Measurements from ENCODE around the gene MAP3K14. TPM values are rescaled to one million over a fixed set of nuclear protein-coding genes. Genes with fewer than 3 reads are reported as not detected.

MAP3K14 gene
- total RNA-seq (10 to 100 TPM in 6 of 7 donors, 1 to 10 TPM in 1; 4.1 to 19.8 (median 13.0) TPM), polyA plus RNA-seq (1 to 10 TPM; 2.4 to 7.0 TPM)
- long read RNA-seq, donor 1, partial matches to known transcripts, result 6 of 14 reads
- long read RNA-seq, donor 1, other reads (novel, unspliced or antisense), result 8 of 14 reads
- long read RNA-seq, donor 2, full-length matches to known transcripts, result 1 of 1 reads
- long read RNA-seq, donor 2, partial matches to known transcripts, result 0 of 1 reads
- long read RNA-seq, donor 2, other reads (novel, unspliced or antisense), result 0 of 1 reads
- long read RNA-seq, donor 3, full-length matches to known transcripts, result 9 of 29 reads
- long read RNA-seq, donor 3, partial matches to known transcripts, result 11 of 29 reads
- long read RNA-seq, donor 3, other reads (novel, unspliced or antisense), result 9 of 29 reads

DNA sequence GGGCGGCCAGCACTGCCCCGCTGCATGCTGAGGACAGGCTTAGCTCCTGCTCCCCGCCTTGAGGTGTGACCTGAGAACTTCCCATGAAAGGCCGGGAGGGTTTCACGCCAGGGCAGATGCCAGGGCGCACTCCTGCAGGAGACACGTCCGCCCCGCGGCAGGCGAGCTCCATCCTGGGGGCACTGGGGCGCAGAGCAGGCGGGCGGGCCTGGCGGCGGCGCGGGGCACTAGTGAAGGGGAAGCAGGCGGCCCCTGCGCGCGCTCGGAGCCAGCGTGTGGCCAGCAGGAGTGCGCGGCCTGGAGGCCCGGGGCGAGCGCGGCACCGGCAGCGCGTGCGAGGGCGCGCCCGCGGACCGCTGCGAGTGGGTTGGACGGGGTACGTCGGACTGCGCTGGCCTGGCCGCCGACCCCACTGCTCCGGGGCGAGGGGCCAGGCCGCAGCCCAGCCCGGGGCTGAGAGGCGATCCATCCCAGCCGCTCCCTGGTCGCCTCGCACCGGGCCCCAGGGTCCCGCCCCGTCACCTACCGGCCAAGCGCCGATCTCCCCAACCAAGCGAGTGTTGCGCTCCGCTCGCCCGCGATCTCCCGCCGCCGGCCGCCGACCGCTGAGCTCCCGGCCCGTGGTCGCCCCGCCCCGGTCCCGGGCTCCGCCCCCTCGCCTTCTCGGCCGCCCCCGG lies at the start of gene MAP3K14:
Gene MAP3K14 (minus strand): TSS at position 587 of the 677 bp plus-strand sequence. CDS start 26,275 bp downstream, outside the sequence.
- intact Hi-C loops (cut with DNase I), result loop anchor here in 2 of 4 donors (5.0 to 10.0 kb wide), 3 partner anchors 39 to 182 kb away; partner anchors contain the start of genes ACBD4 (in 1 of the 2) and PLCD3 (in 1 of the 2)
- Histone ChIP-seq H3K4me3 (peak within 1 kb of the TSS; percentile 69), H3K36me3 (no peaks in the 10 kb centered on the region), H3K9me3 (no peaks in the 10 kb centered on the region), H3K4me1 (ENCODE audit: insufficient read depth) (peaks cover 7% of the 10 kb centered on the region), H3K27ac (peak within 1 kb of the TSS; percentile 39 to 92), H3K27me3 (no peaks in the 10 kb centered on the region)
- TF ChIP-seq CTCF (IDR thresholded peaks at IDR 0.05) (peak in 2 of 3 donors; percentile 48 to 51), EP300 (IDR thresholded peaks at IDR 0.05) (no peak), POLR2A (IDR thresholded peaks at IDR 0.05) (peak; percentile 96)
- peak; percentile 72 to 86 (median 77) for DNase-seq
- 0% methylated on average over 41 to 83 of the region's 83 CpGs for WGBS, 3 donors

DNA sequence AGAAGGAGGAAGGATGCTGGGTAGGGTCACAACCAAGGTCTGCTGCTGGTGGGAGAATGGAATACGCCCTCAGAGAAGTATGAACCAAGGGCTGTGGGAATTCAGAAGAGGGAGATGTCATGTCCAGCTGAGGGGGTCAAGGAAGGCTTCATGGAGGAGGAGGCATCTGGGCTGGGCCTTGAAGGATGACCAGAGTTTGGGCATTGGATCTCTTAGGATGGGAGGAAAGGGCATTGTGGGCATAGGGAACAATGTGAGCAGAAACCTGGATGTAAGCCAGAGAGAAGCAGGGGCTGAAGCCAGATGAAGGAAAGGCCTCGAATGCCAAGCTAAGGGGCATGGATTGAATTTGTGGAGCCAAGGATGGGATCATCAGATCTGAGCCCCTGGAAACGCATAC lies 49.2 kb upstream of the MAP3K14 start:
- H3K4me1 ChIP-seq (ENCODE audit: insufficient read depth), result no peaks in the 10 kb centered on the region
- no peak overlapping the region for H3K27ac ChIP-seq
- DNase-seq, result no peak
- intact Hi-C loops (cut with DNase I), result no loop called here
- H3K36me3 ChIP-seq, result no peaks in the 10 kb centered on the region
- no peak overlapping the region for H3K4me3 ChIP-seq
- H3K27me3 ChIP-seq, result no peaks in the 10 kb centered on the region
- TF ChIP-seq CTCF (IDR thresholded peaks at IDR 0.05), result no peak
- TF ChIP-seq POLR2A (IDR thresholded peaks at IDR 0.05), result no peak
- TF ChIP-seq EP300 (IDR thresholded peaks at IDR 0.05), result no peak
- 73 to 90% (median 85%) methylated on average over 3 of the region's 3 CpGs for WGBS, 3 donors
- no peaks in the 10 kb centered on the region for H3K9me3 ChIP-seq

DNA sequence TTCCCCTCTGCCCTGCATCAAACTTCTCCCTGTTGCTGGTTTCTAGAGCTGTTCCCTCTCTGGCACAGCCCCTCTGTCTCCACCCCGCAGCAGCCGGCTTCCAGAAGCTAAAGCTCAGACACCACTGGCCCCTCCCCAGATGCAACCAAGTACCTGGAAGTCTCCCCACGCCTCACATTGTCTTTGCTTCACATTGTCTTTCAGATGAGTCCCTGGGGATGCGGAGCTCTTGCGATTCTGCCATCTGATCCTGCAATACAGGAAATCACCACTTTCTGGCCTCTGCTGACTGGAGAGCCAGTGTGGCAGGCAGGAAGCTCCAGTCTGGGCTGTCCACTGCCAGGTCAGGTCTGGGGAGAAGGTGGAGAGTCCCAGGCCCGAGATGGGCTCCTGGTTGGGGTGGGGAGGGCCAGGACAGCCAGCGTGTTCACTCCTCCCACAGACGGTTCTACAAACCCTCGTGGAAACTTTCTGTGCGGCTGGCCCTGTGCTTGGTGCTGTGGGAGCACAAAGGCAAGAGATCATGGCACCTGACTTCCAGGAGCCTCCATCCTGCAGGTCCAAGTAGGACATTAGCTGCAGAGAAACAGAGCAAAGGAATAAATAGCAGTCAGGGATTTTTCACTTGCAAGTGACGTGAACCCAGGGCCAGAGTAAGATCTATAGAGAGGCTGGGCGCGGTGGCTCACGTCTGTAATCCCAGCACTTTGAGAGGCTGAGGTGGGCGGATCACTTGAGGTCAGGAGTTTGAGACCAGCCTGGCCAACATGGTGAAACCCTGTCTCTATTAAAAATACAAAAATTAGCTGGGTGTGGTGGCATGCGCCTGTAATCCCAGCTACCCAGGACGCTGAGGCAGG lies 47.9 kb upstream of the MAP3K14 start:
- no peak overlapping the region for H3K27ac ChIP-seq
- no peaks in the 10 kb centered on the region for H3K4me1 ChIP-seq (ENCODE audit: insufficient read depth)
- TF ChIP-seq CTCF (IDR thresholded peaks at IDR 0.05) (no peak), POLR2A (IDR thresholded peaks at IDR 0.05) (no peak), EP300 (IDR thresholded peaks at IDR 0.05) (no peak)
- no peaks in the 10 kb centered on the region for H3K36me3 ChIP-seq
- H3K9me3 ChIP-seq, result no peaks in the 10 kb centered on the region
- DNase-seq, result peak in 2 of 5 donors; percentile 9 to 22
- no peaks in the 10 kb centered on the region for H3K27me3 ChIP-seq
- no peak overlapping the region for H3K4me3 ChIP-seq
- intact Hi-C loops (cut with DNase I), result no loop called here
- WGBS, 3 donors, result 63 to 73% (median 67%) methylated on average over 17 of the region's 17 CpGs

DNA sequence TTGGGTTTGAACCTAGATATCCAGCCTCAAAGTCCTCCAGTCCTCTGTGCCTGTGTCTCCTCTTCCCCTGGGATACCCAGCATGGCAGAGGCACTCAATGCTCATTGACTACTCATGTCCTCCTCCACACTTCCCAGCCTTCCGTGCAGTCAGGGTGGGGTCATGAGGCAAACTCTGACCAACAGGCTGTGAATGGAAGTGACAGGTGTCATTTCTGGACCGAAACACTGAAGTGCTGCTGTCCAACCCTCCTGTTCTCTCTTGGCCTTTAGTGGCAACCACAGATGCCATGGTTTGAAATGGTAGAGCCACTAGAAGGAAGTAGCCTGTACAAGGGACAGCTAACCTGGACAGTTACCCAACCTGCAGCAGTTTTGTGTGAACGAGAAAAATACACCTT lies 46.7 kb upstream of the MAP3K14 start:
- H3K4me1 ChIP-seq (ENCODE audit: insufficient read depth), result no peaks in the 10 kb centered on the region
- 79 to 92% (median 83%) methylated on average over 3 of the region's 3 CpGs for WGBS, 3 donors
- no peaks in the 10 kb centered on the region for H3K9me3 ChIP-seq
- DNase-seq, result no peak
- no peak for TF ChIP-seq EP300 (IDR thresholded peaks at IDR 0.05)
- no peak for TF ChIP-seq POLR2A (IDR thresholded peaks at IDR 0.05)
- no peak for TF ChIP-seq CTCF (IDR thresholded peaks at IDR 0.05)
- H3K36me3 ChIP-seq, result no peaks in the 10 kb centered on the region
- H3K4me3 ChIP-seq, result no peak overlapping the region
- intact Hi-C loops (cut with DNase I), result no loop called here
- no peak overlapping the region for H3K27ac ChIP-seq
- no peaks in the 10 kb centered on the region for H3K27me3 ChIP-seq

All from ovary (tissue), 10 donors.